Thymus (tissue), 11 donors: ENCODE data around the gene B3GALT5. TPM values are rescaled to one million over a fixed set of nuclear protein-coding genes. Genes with fewer than 3 reads are reported as not detected.
A peak's percentile ranks its signal among the peaks of the same experiment; 100 is the strongest.

Source experiments
- DNase-seq, 9 donors: peaks; one replicate each; pipeline ENCODE4 v3.0.0-alpha.2; 2013; ENCODE audit warnings: low spot score in 9 of 9, low read depth in 6 of 9, missing footprints in 1 of 9
- H3K27ac ChIP-seq, 2 donors: one replicate each; pipeline ENCODE4 v1.5.1; 2013; ENCODE audit warnings: control low read depth in 1 of 2, low read depth in 1 of 2, low read length in 1 of 2, mild to moderate bottlenecking in 1 of 2, moderate library complexity in 1 of 2
- H3K27me3 ChIP-seq, 2 donors: one replicate each; pipeline ENCODE4 v1.5.1; 2013; ENCODE audit warnings: low read length in 1 of 2; ENCODE audit not compliant: control insufficient read depth in 2 of 2, insufficient read depth in 1 of 2
- H3K36me3 ChIP-seq, 2 donors: one replicate each; pipeline ENCODE4 v1.5.1; 2013; ENCODE audit warnings: low read length in 1 of 2, mild to moderate bottlenecking in 1 of 2, moderate library complexity in 1 of 2; ENCODE audit not compliant: control insufficient read depth in 2 of 2, insufficient read depth in 2 of 2
- H3K4me1 ChIP-seq, 2 donors: one replicate each; pipeline ENCODE4 v1.5.1; 2013; ENCODE audit warnings: low read length in 2 of 2; ENCODE audit not compliant: control insufficient read depth in 2 of 2, insufficient read depth in 2 of 2
- H3K4me3 ChIP-seq, 2 donors: one replicate each; pipeline ENCODE4 v1.5.1; 2013; ENCODE audit warnings: low read length in 2 of 2, control low read depth in 1 of 2, mild to moderate bottlenecking in 1 of 2
- H3K9me3 ChIP-seq, 2 donors: one replicate each; pipeline ENCODE4 v1.5.1; 2013; ENCODE audit warnings: low read length in 1 of 2, mild to moderate bottlenecking in 1 of 2; ENCODE audit not compliant: control insufficient read depth in 2 of 2, insufficient read depth in 1 of 2
- WGBS: extraction: QIAGEN DNeasy Blood & Tissue Kit; methylation state at CpG from one replicate; pipeline ENCODE4 v1.1.7; 2013; 5-methylcytosine and 5-hydroxymethylcytosine counted together
- polyA plus RNA-seq: library from polyadenylated mRNA; stranded (reverse); fragments of 200-250 nt; gene quantifications from one replicate; pipeline ENCODE4 v1.2.3, GENCODE V29; 2013
- total RNA-seq: library from RNA; stranded (reverse); fragments of 120-200 nt; gene quantifications from one replicate; pipeline ENCODE4 v1.2.4, GENCODE V29; 2013
- donor health status: healthy.

Gene B3GALT5
- total and polyA plus RNA-seq, 2 donors, result 0.80 to 1.4 TPM

- no peak for DNase-seq
- 68% methylated on average over 8 of the region's 8 CpGs for WGBS
- H3K36me3 ChIP-seq, result no peaks in the 10 kb centered on the region
- H3K27me3 ChIP-seq, result no peaks in the 10 kb centered on the region
- H3K27ac ChIP-seq, result no peak overlapping the region
- H3K9me3 ChIP-seq, result no peaks in the 10 kb centered on the region
- no peak overlapping the region for H3K4me3 ChIP-seq
- H3K4me1 ChIP-seq, result peaks cover 0 to 4% of the 10 kb centered on the region in 2 donors
Observed at GRCh38 chr21:39637197-39637970, 24.6 kb downstream of the B3GALT5 start.

DNA sequence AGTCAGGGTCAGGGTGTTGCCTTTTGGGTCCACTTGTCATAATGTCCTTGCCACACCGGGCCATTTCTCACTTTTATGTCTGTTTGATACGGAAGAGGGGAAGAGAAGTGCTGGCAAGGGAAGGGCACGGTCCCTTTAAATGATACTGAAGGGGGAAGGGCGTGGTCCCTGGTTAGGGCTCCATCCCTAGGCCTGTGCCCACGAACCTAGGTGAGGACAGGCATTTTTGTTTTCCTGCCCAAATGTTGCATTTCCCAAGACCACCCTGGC is 25.2 kb downstream of the B3GALT5 start:
- Histone ChIP-seq H3K27me3 (no peaks in the 10 kb centered on the region), H3K27ac (no peak overlapping the region)
- 60% methylated on average over 5 of the region's 5 CpGs for WGBS

GRCh38 chr21:39638281-39638680 is 25.5 kb downstream of the B3GALT5 start:
- Histone ChIP-seq H3K36me3 (no peaks in the 10 kb centered on the region), H3K27ac (peak overlapping the region in 1 of 2 donors; percentile 72), H3K4me3 (no peak overlapping the region), H3K27me3 (no peaks in the 10 kb centered on the region), H3K9me3 (no peaks in the 10 kb centered on the region), H3K4me1 (peaks cover 0 to 4% of the 10 kb centered on the region in 2 donors)
- no peak for DNase-seq
- 84% methylated on average over 13 of the region's 13 CpGs for WGBS

More for the DNA sequence above, 25.2 kb downstream of the B3GALT5 start:
- Histone ChIP-seq H3K4me1 (peaks cover 0 to 4% of the 10 kb centered on the region in 2 donors), H3K9me3 (no peaks in the 10 kb centered on the region), H3K36me3 (no peaks in the 10 kb centered on the region), H3K4me3 (no peak overlapping the region)
- DNase-seq, result no peak

DNA sequence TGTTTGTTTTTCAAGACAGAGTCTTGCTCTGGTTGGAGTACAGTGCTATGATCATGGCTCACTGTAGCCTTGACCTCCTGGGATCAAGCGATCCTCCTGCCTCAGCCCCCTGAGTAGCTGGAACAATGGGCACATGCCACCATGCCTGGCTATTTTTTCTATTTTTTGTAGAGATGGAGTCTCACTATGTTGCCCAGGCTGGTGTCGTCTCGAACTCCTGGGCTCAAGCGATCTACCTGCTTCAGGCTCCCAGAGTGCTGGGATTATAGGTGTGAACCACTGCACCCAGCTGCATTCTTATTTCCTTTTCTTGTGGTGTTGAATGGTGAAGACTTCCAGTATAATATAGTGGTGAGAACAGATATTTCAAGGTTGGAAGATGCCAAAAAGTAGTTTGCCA is 28.0 kb downstream of the B3GALT5 start:
- DNase-seq, result no peak
- H3K4me1 ChIP-seq, result peaks cover 0 to 4% of the 10 kb centered on the region in 2 donors
- H3K4me3 ChIP-seq, result no peak overlapping the region
- WGBS, result over 99% methylated on average over 4 of the region's 4 CpGs
- no peaks in the 10 kb centered on the region for H3K27me3 ChIP-seq
- H3K27ac ChIP-seq, result no peak overlapping the region
- H3K36me3 ChIP-seq, result no peaks in the 10 kb centered on the region
- H3K9me3 ChIP-seq, result no peaks in the 10 kb centered on the region

- Histone ChIP-seq H3K4me3 (no peak overlapping the region), H3K36me3 (no peaks in the 10 kb centered on the region), H3K9me3 (no peaks in the 10 kb centered on the region), H3K27ac (no peak overlapping the region), H3K4me1 (peaks cover 0 to 4% of the 10 kb centered on the region in 2 donors), H3K27me3 (no peaks in the 10 kb centered on the region)
- WGBS, result 79% methylated on average over 6 of the region's 6 CpGs
- no peak for DNase-seq
Observed at GRCh38 chr21:39641827-39642450, 29.2 kb downstream of the B3GALT5 start.

DNA sequence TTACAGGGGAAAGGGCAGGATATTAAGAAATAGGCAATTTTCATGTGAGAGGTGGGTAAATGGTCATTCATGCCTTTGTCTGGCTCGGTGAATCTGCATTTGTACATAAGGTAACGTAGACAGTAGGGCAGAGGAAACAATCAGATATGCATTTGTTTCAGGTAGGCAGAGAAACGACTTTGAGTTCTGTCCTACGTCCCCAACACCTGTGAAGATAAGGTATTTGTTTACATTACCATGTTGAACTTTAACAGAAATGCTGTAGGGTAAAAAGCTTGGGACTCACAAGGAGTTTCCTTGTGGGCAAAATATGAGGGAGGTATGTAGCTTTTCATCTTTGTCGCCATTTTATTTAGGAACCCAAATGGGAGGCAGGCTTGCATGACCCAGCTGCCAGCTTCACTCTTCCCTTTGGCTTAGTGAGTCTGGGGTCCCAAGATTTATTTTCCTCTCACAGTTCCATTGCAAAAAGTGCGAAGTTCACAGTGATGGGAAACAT is 31.4 kb downstream of the B3GALT5 start:
- WGBS, result 88% methylated on average over 6 of the region's 6 CpGs
- H3K27ac ChIP-seq, result no peak overlapping the region
- H3K4me3 ChIP-seq, result no peak overlapping the region
- no peaks in the 10 kb centered on the region for H3K4me1 ChIP-seq
- no peaks in the 10 kb centered on the region for H3K27me3 ChIP-seq
- DNase-seq, result no peak
- H3K36me3 ChIP-seq, result no peaks in the 10 kb centered on the region
- no peaks in the 10 kb centered on the region for H3K9me3 ChIP-seq

GRCh38 chr21:39645331-39645730 is 32.6 kb downstream of the B3GALT5 start:
- H3K36me3 ChIP-seq, result no peaks in the 10 kb centered on the region
- no peaks in the 10 kb centered on the region for H3K4me1 ChIP-seq
- H3K27ac ChIP-seq, result no peak overlapping the region
- no peaks in the 10 kb centered on the region for H3K27me3 ChIP-seq
- no peak for DNase-seq
- no peaks in the 10 kb centered on the region for H3K9me3 ChIP-seq
- 66% methylated on average over 3 of the region's 3 CpGs for WGBS
- no peak overlapping the region for H3K4me3 ChIP-seq

- WGBS, result 60% methylated on average over 6 of the region's 6 CpGs
- Histone ChIP-seq H3K4me3 (no peak overlapping the region), H3K36me3 (no peaks in the 10 kb centered on the region), H3K27ac (no peak overlapping the region), H3K9me3 (no peaks in the 10 kb centered on the region), H3K27me3 (no peaks in the 10 kb centered on the region), H3K4me1 (no peaks in the 10 kb centered on the region)
- DNase-seq, result no peak
Observed at GRCh38 chr21:39647476-39647875, 34.7 kb downstream of the B3GALT5 start.

GRCh38 chr21:39648879-39649278 is 36.1 kb downstream of the B3GALT5 start:
- no peaks in the 10 kb centered on the region for H3K4me1 ChIP-seq
- no peak for DNase-seq
- no peaks in the 10 kb centered on the region for H3K9me3 ChIP-seq
- 93% methylated on average over 6 of the region's 6 CpGs for WGBS
- no peak overlapping the region for H3K27ac ChIP-seq
- H3K36me3 ChIP-seq, result no peaks in the 10 kb centered on the region
- H3K27me3 ChIP-seq, result no peaks in the 10 kb centered on the region
- H3K4me3 ChIP-seq, result no peak overlapping the region
